WTC11 (cell line): ENCODE results near the gene ST8SIA1. TPM values are rescaled to one million over a fixed set of nuclear protein-coding genes. Genes with fewer than 3 reads are reported as not detected.

ENCODE experiments used
- ATAC-seq: fragments of 200-7000 bp; cut with Tn5 transposase; 2 replicates; pipeline ENCODE4 v1.10.0; 2021; ENCODE audit warnings: mild to moderate bottlenecking, moderate library complexity
- CTCF ChIA-PET: fragments of 300-600 bp; sonication (Branson Sonifier 250); formaldehyde crosslinking; loops from one replicate; lab custom pipeline; 2021; ENCODE audit warnings: antibody characterized with exemption; lab: Charles Lee
- POLR2A ChIA-PET: fragments of 350-600 bp; sonication (Branson Sonifier 250); formaldehyde crosslinking; loops from one replicate; lab custom pipeline; 2021; ENCODE audit warnings: antibody characterized with exemption; lab: Charles Lee
- DNase-seq: peaks from one replicate; pipeline ENCODE4 v3.0.0; 2021; ENCODE audit warnings: low spot score
- H3K27ac Mint-ChIP-seq: 2 replicates; pipeline ENCODE4 v1.8.0; 2021; ENCODE audit warnings: mixed read lengths
- H3K27me3 Mint-ChIP-seq: 2 replicates; pipeline ENCODE4 v1.8.0; 2021; ENCODE audit warnings: low read depth, mild to moderate bottlenecking, moderate library complexity, mixed read lengths
- H3K36me3 Mint-ChIP-seq: 2 replicates; pipeline ENCODE4 v1.8.0; 2021; ENCODE audit warnings: mixed read lengths
- H3K4me1 Mint-ChIP-seq: 2 replicates; pipeline ENCODE4 v1.8.0; 2022; ENCODE audit warnings: mixed read lengths
- H3K4me3 Mint-ChIP-seq: 2 replicates; pipeline ENCODE4 v1.8.0; 2021; ENCODE audit warnings: mild to moderate bottlenecking, moderate library complexity, mixed read lengths
- H3K9me3 Mint-ChIP-seq: 2 replicates; pipeline ENCODE4 v1.8.0; 2021; ENCODE audit warnings: mixed read lengths
- ETV6 ChIP-seq: sonication (generic); formaldehyde crosslinking; IDR thresholded peaks from 2 replicates; pipeline ENCODE4 v1.8.1; 2022; ENCODE audit warnings: mild to moderate bottlenecking, missing genetic modification reagents
- NFYB ChIP-seq: sonication (generic); formaldehyde crosslinking; conservative IDR thresholded peaks from 2 replicates; pipeline ENCODE4 v1.8.0; 2022; ENCODE audit warnings: low read depth, missing genetic modification reagents
- RORB ChIP-seq: fragments of 250-450 bp; sonication (Bioruptor Pico); IDR thresholded peaks from 2 replicates; pipeline ENCODE4 v1.9.0; 2021; ENCODE audit warnings: mild to moderate bottlenecking
- SMAD3 ChIP-seq: sonication (generic); formaldehyde crosslinking; IDR thresholded peaks from 2 replicates; pipeline ENCODE4 v1.8.0; 2022; ENCODE audit warnings: missing genetic modification reagents, mild to moderate bottlenecking, borderline replicate concordance
- TCF7 ChIP-seq: sonication (generic); formaldehyde crosslinking; IDR thresholded peaks from 2 replicates; pipeline ENCODE4 v1.8.0; 2022; ENCODE audit warnings: mild to moderate bottlenecking, low read depth, missing genetic modification reagents, moderate library complexity
- ZNF232 ChIP-seq: sonication (generic); formaldehyde crosslinking; IDR thresholded peaks from 2 replicates; pipeline ENCODE4 v1.8.0; 2022; ENCODE audit warnings: mild to moderate bottlenecking, missing genetic modification reagents
- ZNF396 ChIP-seq: fragments of 250-450 bp; sonication (Bioruptor Pico); IDR thresholded peaks from 2 replicates; pipeline ENCODE4 v1.8.0; 2021; ENCODE audit warnings: mild to moderate bottlenecking, moderate library complexity, borderline replicate concordance
- ZNF423 ChIP-seq: fragments of 250-450 bp; sonication (Bioruptor Pico); IDR thresholded peaks from 2 replicates; pipeline ENCODE4 v2.1.2; 2022; ENCODE audit warnings: mild to moderate bottlenecking, moderate library complexity
- total RNA-seq: library from RNA; stranded (reverse); gene quantifications from 3 replicates; pipeline ENCODE4 v1.2.3, GENCODE V29; 2021
- TF ChIP-seq, protein P1 (sequence below): sonication (generic); formaldehyde crosslinking; IDR thresholded peaks from 2 replicates; pipeline ENCODE4 v1.8.0; 2022; ENCODE audit warnings: mild to moderate bottlenecking, missing genetic modification reagents
- TF ChIP-seq, protein P2 (sequence below): sonication (generic); formaldehyde crosslinking; IDR thresholded peaks from 2 replicates; pipeline ENCODE4 v1.8.0; 2022; ENCODE audit warnings: mild to moderate bottlenecking, missing genetic modification reagents
- TF ChIP-seq, protein P3 (sequence below): sonication (generic); formaldehyde crosslinking; IDR thresholded peaks from 2 replicates; pipeline ENCODE4 v1.8.1; 2023; ENCODE audit warnings: mild to moderate bottlenecking, missing genetic modification reagents
- TF ChIP-seq, protein P4 (sequence below): fragments of 250-450 bp; sonication (Bioruptor Pico); IDR thresholded peaks from 2 replicates; pipeline ENCODE4 v1.8.0; 2021; ENCODE audit warnings: mild to moderate bottlenecking
- TF ChIP-seq, protein P5 (sequence below): fragments of 250-450 bp; sonication (Bioruptor Pico); conservative IDR thresholded peaks from 2 replicates; pipeline ENCODE4 v1.9.0; 2021; ENCODE audit warnings: mild to moderate bottlenecking
- TF ChIP-seq, protein P6 (sequence below): fragments of 250-450 bp; sonication (Bioruptor Pico); IDR thresholded peaks from 2 replicates; pipeline ENCODE4 v2.1.2; 2022; ENCODE audit warnings: mild to moderate bottlenecking, moderate library complexity
- TF ChIP-seq, protein P7 (sequence below): sonication (generic); formaldehyde crosslinking; IDR thresholded peaks from 2 replicates; pipeline ENCODE4 v1.8.1; 2023; ENCODE audit warnings: mild to moderate bottlenecking, missing genetic modification reagents
- TF ChIP-seq, protein P8 (sequence below): sonication (generic); formaldehyde crosslinking; IDR thresholded peaks from 2 replicates; pipeline ENCODE4 v1.8.1; 2022; ENCODE audit warnings: missing genetic modification reagents, borderline replicate concordance
- TF ChIP-seq, protein P9 (sequence below): sonication (generic); formaldehyde crosslinking; IDR thresholded peaks from 2 replicates; pipeline ENCODE4 v1.8.1; 2022; ENCODE audit warnings: mild to moderate bottlenecking, moderate library complexity, missing genetic modification reagents
- TF ChIP-seq, protein P10 (sequence below): sonication (generic); formaldehyde crosslinking; IDR thresholded peaks from 2 replicates; pipeline ENCODE4 v1.8.1; 2023; ENCODE audit warnings: mild to moderate bottlenecking, moderate library complexity, missing genetic modification reagents

ST8SIA1 gene
- total RNA-seq, 1 experiment from 2014 or later, result 2.3 TPM

DNA sequence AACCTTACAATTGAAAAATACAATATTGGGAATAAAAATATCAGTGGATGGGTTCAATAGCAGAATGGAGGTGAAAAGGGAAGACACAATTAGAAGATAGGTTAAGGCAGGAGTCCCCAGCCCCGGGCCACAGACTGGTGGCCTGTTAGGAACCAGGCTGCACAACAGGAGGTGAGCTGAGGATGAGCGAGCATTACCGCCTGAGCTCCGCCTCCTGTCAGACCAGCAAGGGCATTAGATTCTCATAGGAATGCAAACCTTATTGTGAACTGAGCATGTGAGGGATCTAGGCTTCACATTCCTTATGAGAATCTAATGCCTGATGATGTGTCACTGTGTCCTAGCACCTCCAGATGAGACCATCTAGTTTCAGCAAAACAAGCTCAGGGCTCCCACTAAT is 27.3 kb upstream of the ST8SIA1 start (continued):
- TF ChIP-seq, protein P1, sequence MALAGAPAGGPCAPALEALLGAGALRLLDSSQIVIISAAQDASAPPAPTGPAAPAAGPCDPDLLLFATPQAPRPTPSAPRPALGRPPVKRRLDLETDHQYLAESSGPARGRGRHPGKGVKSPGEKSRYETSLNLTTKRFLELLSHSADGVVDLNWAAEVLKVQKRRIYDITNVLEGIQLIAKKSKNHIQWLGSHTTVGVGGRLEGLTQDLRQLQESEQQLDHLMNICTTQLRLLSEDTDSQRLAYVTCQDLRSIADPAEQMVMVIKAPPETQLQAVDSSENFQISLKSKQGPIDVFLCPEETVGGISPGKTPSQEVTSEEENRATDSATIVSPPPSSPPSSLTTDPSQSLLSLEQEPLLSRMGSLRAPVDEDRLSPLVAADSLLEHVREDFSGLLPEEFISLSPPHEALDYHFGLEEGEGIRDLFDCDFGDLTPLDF (CRISPR knock-in tag), result no peak
- no peak for TF ChIP-seq ZNF423 (CRISPR knock-in tag)
- TF ChIP-seq, protein P2, sequence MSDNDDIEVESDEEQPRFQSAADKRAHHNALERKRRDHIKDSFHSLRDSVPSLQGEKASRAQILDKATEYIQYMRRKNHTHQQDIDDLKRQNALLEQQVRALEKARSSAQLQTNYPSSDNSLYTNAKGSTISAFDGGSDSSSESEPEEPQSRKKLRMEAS (CRISPR knock-in tag), result no peak
- TF ChIP-seq, protein P3, sequence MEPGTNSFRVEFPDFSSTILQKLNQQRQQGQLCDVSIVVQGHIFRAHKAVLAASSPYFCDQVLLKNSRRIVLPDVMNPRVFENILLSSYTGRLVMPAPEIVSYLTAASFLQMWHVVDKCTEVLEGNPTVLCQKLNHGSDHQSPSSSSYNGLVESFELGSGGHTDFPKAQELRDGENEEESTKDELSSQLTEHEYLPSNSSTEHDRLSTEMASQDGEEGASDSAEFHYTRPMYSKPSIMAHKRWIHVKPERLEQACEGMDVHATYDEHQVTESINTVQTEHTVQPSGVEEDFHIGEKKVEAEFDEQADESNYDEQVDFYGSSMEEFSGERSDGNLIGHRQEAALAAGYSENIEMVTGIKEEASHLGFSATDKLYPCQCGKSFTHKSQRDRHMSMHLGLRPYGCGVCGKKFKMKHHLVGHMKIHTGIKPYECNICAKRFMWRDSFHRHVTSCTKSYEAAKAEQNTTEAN (CRISPR knock-in tag), result no peak

DNA sequence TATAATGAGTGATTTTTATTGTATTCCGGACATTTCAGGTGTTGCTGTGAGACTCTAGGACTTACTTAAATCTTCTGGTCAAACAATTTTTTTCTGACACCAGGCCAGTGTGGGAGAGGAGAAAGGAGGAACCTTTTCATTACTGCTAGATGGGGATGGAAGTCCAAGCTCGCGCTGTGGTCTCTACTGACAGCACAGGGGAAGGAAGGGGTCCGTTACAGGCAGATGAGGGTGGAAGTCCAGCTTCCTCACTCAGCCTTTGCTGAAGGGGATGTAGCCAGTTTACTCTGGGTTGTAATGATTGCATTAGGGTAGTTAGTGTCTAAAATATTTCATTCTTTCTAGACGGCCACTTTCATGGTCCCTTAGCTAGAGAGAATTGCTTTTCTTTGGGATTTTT is 26.3 kb upstream of the ST8SIA1 start:
- DNase-seq (no peak), ATAC-seq (no peak)
- Mint-ChIP-seq H3K27me3 (no peaks in the 10 kb centered on the region), H3K4me1 (no peaks in the 10 kb centered on the region), H3K27ac (no peak overlapping the region), H3K36me3 (no peaks in the 10 kb centered on the region), H3K9me3 (0 out of 2 replicates have a peak, but pooled peaks cover 4% of the 10 kb centered on the region), H3K4me3 (no peak overlapping the region)
- ChIA-PET CTCF (interaction anchor here (0.6 kb wide), 1 partner anchor 239 kb away, joined by 3 read pairs; no protein-coding TSS in a partner anchor), POLR2A (no interaction called here)
- TF ChIP-seq, protein P4, sequence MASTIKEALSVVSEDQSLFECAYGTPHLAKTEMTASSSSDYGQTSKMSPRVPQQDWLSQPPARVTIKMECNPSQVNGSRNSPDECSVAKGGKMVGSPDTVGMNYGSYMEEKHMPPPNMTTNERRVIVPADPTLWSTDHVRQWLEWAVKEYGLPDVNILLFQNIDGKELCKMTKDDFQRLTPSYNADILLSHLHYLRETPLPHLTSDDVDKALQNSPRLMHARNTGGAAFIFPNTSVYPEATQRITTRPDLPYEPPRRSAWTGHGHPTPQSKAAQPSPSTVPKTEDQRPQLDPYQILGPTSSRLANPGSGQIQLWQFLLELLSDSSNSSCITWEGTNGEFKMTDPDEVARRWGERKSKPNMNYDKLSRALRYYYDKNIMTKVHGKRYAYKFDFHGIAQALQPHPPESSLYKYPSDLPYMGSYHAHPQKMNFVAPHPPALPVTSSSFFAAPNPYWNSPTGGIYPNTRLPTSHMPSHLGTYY (CRISPR knock-in tag), result no peak
- TF ChIP-seq ZNF232, result no peak
- TF ChIP-seq, protein P5, sequence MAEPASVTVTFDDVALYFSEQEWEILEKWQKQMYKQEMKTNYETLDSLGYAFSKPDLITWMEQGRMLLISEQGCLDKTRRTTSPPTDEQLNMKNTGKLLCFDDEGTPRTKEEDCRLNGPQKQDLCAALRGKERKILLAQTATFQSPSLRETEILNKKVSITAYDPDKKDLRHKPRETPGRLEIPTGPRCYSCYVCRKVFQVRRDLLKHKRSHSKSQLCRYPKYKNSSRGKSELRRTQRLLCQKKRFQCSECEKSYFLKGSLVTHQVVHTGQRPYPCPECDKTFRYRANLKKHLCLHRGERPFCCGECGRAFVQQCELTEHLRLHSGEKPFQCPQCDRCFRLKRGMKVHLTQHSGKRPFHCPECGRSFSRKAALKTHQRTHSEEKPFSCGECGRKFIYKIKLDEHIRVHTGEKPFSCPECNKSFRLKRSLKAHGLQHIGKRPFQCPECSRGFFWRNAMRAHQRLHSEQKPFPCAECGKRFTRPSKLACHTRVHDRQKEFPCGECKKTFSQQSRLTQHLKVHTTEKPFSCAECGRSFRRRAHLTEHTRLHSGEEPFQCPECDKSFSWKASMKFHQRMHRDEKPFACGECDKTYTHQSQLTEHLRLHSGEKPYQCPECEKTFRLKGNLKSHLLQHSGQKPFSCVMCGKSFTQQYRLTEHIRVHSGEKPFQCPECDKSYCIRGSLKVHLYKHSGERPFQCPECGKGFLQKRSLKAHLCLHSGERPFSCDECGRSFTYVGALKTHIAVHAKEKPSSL (CRISPR knock-in tag), result no peak
- TF ChIP-seq SMAD3 (CRISPR knock-in tag), result no peak
- TF ChIP-seq, protein P6, sequence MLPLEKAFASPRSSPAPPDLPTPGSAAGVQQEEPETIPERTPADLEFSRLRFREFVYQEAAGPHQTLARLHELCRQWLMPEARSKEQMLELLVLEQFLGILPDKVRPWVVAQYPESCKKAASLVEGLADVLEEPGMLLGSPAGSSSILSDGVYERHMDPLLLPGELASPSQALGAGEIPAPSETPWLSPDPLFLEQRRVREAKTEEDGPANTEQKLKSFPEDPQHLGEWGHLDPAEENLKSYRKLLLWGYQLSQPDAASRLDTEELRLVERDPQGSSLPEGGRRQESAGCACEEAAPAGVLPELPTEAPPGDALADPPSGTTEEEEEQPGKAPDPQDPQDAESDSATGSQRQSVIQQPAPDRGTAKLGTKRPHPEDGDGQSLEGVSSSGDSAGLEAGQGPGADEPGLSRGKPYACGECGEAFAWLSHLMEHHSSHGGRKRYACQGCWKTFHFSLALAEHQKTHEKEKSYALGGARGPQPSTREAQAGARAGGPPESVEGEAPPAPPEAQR (CRISPR knock-in tag), result no peak
- TF ChIP-seq TCF7, result no peak
- TF ChIP-seq, protein P7, sequence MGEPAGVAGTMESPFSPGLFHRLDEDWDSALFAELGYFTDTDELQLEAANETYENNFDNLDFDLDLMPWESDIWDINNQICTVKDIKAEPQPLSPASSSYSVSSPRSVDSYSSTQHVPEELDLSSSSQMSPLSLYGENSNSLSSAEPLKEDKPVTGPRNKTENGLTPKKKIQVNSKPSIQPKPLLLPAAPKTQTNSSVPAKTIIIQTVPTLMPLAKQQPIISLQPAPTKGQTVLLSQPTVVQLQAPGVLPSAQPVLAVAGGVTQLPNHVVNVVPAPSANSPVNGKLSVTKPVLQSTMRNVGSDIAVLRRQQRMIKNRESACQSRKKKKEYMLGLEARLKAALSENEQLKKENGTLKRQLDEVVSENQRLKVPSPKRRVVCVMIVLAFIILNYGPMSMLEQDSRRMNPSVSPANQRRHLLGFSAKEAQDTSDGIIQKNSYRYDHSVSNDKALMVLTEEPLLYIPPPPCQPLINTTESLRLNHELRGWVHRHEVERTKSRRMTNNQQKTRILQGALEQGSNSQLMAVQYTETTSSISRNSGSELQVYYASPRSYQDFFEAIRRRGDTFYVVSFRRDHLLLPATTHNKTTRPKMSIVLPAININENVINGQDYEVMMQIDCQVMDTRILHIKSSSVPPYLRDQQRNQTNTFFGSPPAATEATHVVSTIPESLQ, result no peak
- TF ChIP-seq, protein P3 (CRISPR knock-in tag), result no peak
- TF ChIP-seq, protein P8, sequence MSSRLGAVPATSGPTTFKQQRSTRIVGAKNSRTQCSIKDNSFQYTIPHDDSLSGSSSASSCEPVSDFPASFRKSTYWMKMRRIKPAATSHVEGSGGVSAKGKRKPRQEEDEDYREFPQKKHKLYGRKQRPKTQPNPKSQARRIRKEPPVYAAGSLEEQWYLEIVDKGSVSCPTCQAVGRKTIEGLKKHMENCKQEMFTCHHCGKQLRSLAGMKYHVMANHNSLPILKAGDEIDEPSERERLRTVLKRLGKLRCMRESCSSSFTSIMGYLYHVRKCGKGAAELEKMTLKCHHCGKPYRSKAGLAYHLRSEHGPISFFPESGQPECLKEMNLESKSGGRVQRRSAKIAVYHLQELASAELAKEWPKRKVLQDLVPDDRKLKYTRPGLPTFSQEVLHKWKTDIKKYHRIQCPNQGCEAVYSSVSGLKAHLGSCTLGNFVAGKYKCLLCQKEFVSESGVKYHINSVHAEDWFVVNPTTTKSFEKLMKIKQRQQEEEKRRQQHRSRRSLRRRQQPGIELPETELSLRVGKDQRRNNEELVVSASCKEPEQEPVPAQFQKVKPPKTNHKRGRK (CRISPR knock-in tag), result no peak
- TF ChIP-seq, protein P9, sequence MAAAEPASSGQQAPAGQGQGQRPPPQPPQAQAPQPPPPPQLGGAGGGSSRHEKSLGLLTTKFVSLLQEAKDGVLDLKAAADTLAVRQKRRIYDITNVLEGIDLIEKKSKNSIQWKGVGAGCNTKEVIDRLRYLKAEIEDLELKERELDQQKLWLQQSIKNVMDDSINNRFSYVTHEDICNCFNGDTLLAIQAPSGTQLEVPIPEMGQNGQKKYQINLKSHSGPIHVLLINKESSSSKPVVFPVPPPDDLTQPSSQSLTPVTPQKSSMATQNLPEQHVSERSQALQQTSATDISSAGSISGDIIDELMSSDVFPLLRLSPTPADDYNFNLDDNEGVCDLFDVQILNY, result no peak
- no peak for TF ChIP-seq RORB (CRISPR knock-in tag)
- TF ChIP-seq, protein P10, sequence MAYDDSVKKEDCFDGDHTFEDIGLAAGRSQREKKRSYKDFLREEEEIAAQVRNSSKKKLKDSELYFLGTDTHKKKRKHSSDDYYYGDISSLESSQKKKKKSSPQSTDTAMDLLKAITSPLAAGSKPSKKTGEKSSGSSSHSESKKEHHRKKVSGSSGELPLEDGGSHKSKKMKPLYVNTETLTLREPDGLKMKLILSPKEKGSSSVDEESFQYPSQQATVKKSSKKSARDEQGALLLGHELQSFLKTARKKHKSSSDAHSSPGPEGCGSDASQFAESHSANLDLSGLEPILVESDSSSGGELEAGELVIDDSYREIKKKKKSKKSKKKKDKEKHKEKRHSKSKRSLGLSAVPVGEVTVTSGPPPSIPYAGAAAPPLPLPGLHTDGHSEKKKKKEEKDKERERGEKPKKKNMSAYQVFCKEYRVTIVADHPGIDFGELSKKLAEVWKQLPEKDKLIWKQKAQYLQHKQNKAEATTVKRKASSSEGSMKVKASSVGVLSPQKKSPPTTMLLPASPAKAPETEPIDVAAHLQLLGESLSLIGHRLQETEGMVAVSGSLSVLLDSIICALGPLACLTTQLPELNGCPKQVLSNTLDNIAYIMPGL (CRISPR knock-in tag), result no peak
- TF ChIP-seq, protein P1 (CRISPR knock-in tag), result no peak
- TF ChIP-seq ETV6, result no peak
- TF ChIP-seq NFYB (CRISPR knock-in tag), result no peak
- TF ChIP-seq ZNF396 (CRISPR knock-in tag), result no peak
